ENCODE measurements around the gene MEIS1.

The MEIS1 gene

DNA sequence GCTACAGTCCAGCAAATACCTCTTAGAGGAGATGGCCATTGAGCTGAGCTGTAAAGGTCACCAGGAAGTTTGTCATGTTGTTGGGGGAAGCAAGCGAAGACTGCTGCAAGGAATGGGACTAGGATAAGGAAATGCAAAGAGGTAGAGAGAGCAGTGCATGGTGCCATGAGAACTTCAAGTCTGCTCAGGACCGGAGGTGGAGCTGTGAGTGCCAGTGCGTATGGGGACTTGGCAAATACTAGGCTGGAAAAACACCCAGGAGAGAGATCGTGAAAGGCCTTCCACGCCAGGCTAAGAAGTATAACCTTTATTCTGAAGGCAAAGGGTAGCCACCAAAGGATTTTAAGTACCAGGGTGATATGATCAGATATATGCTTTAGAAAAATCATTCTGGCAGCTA lies 71.3 kb downstream of the MEIS1 start:
- no peak for DNase-seq (ENCODE audit: low read depth in 3 of 3, low spot score in 1 of 3)

DNA sequence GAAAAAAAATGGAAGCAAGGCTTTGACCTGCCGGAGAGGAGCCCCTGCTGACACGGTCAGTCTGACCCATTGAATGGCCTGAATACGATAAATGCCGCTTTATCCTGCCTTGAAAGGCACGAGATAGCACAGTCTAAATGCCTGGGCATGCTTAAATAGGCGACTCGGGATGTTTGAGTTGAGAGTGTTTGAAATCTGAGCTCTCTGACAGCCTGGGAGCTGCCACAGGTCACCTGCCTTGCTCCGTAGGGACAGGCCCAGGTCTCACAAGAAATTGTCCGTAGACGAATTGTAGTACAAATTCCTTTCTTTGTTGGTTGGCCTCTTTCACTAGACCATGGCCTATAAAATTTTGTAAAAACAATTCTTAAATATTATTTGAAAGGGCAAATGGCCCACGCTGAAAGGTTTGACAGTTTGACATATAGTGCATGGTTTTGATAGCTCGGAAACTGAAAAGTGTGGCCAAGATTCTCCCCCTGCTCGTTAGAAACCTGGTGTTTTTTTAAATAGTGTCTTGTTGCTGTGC lies 72.8 kb downstream of the MEIS1 start:
- DNase-seq (ENCODE audit: low read depth in 3 of 3, low spot score in 1 of 3) = no peak

- DNase-seq (ENCODE audit: low read depth in 3 of 3, low spot score in 1 of 3) = no peak
Observed at GRCh38 chr2:66508484-66509071, 73.7 kb downstream of the MEIS1 start.

GRCh38 chr2:66509326-66509811 lies 74.4 kb downstream of the MEIS1 start:
- no peak for DNase-seq (ENCODE audit: low read depth in 3 of 3, low spot score in 1 of 3)

DNA sequence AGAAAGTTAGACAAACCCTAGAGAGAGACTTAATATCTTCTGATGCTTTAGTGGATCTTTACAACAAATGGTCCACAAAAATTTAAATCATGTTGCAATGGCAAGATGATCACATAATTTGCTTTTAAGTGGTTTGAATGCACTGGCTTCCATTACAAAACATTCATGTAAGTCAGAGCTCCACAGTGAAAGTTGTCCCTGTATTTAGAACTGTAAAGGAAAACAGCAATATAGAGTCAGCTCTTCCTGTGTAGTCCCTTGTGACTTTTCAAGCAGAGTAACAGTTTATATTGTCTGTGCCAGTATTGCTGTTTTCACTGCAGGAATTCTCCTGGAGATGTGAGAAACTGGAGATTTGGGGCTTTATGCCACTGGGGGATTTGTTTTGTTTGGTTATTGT lies 77.7 kb downstream of the MEIS1 start:
- DNase-seq (ENCODE audit: low read depth in 3 of 3, low spot score in 1 of 3) = no peak

DNA sequence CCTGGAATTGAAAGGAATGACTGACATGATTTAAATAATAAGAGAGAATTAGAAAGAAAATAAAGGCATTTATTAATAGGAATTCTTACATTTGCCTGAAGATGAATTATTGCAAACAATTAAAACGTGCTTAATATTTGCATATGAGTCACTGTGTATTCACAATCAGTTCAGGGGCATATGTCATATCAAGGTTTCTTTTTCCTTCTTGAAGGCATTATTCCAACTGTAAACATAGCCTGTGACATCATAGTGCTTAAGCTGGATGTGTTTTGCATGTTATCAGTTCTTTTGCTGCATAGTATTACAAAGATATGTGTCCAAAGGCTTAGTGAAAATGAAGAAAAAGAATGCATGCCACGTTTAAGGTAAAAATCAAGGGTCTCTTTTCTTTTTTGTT lies 80.8 kb downstream of the MEIS1 start:
- no peak for DNase-seq (ENCODE audit: low read depth in 3 of 3, low spot score in 1 of 3)

GRCh38 chr2:66516499-66516898 lies 81.6 kb downstream of the MEIS1 start:
- no peak for DNase-seq (ENCODE audit: low read depth in 3 of 3, low spot score in 1 of 3)

- no peak for DNase-seq (ENCODE audit: low read depth in 3 of 3, low spot score in 1 of 3)
Observed at GRCh38 chr2:66517772-66518171, 82.8 kb downstream of the MEIS1 start.

GRCh38 chr2:66519264-66519843 lies 84.4 kb downstream of the MEIS1 start:
- no peak for DNase-seq (ENCODE audit: low read depth in 3 of 3, low spot score in 1 of 3)

DNA sequence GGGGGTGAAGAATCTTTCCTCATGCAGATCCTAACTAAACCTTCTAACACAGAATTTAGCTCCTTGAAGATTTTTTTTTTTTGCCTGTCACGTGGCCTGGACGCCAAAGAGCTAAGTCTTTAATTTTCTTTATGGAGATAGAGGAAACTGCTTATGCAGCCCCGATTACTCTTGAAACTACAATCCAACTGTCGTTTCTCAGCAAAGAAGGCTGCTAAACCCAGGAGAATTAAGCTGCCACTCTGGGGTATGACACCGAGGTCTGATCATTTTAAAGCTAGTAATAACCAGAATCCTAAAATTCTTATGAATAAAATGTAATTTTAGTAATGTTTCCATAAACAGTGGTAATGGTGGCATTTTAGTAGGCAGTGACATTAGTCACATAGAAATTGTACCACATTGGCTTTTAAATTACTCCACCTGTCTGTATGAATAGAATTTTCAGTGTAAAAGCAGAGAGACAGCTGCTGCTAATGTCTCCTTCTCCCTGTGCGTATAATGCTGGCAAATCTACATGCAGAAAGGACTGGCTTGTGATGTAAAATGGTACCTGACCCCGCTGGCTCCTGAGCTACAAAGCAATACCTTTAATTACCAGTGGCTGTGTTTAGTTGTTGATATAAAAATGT lies 86.5 kb downstream of the MEIS1 start:
- no peak for DNase-seq (ENCODE audit: low read depth in 3 of 3, low spot score in 1 of 3)

DNA sequence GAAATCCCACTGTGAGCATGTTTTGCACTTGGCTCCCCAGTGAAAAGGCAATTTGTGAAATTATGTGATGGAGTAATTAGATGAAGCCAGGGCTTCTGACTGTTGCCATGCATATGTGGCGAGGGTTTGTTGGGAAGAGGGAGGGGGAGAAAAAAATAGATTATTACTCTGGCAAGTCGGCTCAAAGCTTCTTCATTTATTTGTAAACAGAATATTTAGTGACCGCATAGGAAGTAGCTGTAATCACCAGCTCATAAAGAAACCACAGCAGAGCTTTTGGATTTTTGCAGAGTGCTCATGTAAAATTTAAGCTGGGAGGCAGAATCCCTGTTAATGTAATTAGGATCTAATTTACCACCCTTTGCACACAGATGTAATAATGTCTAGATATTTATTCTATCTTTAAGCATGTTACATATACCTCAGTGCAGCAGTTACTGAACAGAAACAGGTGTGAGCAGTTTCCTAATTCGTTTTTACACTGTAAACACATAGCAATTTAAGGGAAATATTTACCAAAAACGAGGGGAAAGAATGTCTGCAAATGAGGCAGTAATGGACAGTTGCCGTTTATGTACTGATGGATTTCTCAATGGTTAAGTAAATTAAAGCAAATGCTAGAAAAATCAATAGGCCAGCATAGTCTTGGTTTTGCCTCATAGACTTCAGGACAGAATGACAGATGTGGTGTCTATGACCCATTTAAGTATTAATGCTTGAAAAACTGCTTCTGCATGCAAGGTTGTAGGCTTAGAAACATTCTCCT lies 87.9 kb downstream of the MEIS1 start:
- DNase-seq (ENCODE audit: low read depth in 3 of 3, low spot score in 1 of 3) = no peak

DNA sequence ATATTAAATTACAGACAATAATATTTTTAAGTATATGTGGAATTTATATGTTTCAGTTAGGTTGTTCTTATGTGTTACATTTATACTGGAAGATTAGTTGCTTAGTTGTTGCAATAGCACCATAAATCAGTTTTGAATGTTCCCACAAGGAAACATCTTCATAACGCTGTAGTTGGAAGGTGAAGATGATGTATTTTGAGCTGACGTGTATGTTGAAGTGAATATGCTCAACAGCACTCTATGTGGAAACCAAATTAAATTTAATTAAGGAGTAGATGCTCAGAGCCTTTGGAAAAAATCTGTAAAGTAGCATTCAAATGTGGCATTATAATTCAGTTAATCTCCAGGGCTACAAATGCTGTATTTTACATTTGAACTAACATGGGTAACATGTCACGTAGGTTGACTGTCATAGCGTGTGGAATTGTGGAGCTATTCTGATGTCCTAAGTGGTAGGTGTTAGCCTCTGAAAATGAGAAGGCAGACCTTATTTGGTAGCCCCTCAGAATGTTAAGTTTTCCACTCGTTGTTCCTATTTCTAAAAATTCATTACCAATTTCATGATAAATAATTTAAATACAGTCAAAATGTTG lies 88.5 kb downstream of the MEIS1 start:
- DNase-seq (ENCODE audit: low read depth in 3 of 3, low spot score in 1 of 3) = no peak

GRCh38 chr2:66523990-66524389 lies 89.1 kb downstream of the MEIS1 start:
- no peak for DNase-seq (ENCODE audit: low read depth in 3 of 3, low spot score in 1 of 3)

DNA sequence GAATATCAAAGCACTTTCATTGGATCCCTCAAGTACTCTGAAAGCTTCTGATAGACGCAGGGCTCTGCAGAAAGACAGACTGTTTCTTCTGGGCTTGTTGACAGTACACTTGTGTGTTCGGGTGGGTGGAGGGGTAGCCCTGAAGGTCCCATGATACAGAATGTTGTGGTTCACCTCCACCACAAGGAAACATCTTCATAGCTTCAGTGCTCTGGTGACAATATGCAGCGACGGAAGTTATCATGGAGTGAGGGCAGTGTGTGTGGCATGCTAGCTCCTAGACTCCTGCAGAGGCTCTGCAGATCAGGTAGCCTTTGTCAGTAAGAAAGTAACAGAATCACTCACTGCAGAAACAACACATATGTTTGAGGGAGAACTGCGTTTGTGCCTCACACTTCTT lies 90.7 kb downstream of the MEIS1 start:
- DNase-seq (ENCODE audit: low read depth in 3 of 3, low spot score in 1 of 3) = no peak

GRCh38 chr2:66526180-66526579 lies 91.3 kb downstream of the MEIS1 start:
- no peak for DNase-seq (ENCODE audit: low read depth in 3 of 3, low spot score in 1 of 3)

DNA sequence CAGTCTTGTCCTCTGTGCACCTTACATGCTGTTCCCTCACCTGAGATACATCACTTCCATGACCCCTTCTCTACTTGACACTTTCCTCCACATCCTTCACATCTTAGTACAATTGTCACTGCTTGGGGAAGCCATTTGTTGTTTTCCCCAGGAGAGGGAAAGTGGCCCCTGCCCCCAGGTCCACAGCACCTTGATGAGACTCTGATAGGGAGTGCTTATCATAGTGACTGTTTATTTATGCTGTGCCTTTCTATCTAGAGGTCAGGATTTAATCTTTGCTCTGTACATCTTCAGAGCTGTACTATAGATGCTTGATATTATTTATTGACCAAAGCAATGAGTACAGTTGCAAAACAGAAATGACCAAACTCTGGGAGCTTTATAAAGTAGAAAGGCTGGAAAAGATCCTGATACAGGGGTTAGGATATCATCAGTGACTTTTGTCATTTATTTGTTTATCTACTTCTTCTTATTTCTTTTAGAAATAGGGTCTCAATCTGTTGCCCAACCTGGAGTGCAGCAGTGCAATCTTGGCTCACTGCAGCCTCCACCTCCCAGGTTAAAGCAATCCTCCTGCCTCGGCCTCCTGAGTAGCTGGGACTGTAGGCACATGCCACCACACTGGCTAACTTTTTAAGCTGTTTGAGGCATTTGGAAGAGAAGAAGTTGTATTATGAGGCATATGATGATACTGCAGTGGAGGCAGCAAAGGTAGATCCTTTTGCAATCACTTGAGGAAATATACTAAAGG lies 94.2 kb downstream of the MEIS1 start:
- DNase-seq (ENCODE audit: low read depth in 3 of 3, low spot score in 1 of 3) = no peak

- no peak for DNase-seq (ENCODE audit: low read depth in 3 of 3, low spot score in 1 of 3)
Observed at GRCh38 chr2:66530651-66531050, 95.7 kb downstream of the MEIS1 start.

GRCh38 chr2:66531155-66531554 lies 96.2 kb downstream of the MEIS1 start:
- no peak for DNase-seq (ENCODE audit: low read depth in 3 of 3, low spot score in 1 of 3)

GRCh38 chr2:66531567-66531966 lies 96.6 kb downstream of the MEIS1 start:
- DNase-seq (ENCODE audit: low read depth in 3 of 3, low spot score in 1 of 3) = no peak

DNA sequence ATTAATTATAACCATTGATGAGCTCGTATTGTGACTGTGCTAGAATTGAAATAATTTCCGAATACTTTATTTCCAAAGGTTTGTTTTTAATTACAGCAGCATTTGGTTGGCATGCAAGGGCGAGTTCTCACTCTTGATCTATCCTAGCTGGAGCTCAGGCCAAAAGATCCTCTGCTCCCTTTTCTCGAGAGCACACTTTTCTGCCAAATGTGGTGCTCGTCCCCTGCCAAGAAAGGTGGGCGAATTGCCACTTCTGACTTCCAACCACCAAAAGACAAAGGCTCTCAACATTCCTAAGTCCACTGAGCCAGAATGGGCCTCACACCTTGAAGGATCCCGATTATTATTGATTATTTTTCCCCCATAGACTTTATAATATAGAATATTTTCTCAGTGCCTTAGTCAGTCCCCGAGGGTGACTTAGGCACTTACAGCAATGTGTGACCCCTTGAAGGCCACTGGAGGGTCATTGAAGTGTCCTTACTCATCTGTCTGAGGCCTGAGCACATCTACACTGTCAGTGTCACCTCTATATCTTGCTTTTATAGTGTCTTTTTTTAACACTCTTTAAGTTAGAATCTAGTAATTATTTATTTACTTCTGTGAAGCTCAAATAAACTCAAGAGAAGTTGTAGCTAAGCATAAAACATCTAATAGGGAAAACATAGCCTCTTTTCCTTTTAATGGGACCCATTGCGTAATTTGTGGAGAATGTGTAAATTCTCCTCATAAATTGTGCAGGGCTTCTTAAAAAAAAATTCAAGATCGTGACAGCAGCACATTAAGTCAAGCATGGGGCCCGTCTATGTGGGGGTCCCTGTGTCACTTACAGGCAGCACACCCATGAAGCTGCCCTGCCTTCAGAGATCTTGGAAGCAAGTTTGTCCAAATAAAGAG lies 98.3 kb downstream of the MEIS1 start:
- DNase-seq (ENCODE audit: low read depth in 3 of 3, low spot score in 1 of 3) = no peak

All from stimulated activated CD4-positive, alpha-beta T cell treated with anti-CD3 and anti-CD28 coated beads, TNF-alpha, amount 100 ng/mL, for 1 hour (primary cell).